Adipocyte (in vitro differentiated cells): Measurements from ENCODE around the gene HKDC1.
"Not testable (repeated sequence)": the region's sequence is repeated elsewhere in the genome, so short reads cannot be mapped to it uniquely, and the experiment has no call there.

ENCODE experiments used
- DNase-seq: peaks from one replicate; pipeline ENCODE4 v3.0.0-alpha.2; 2015; ENCODE audit warnings: low read depth
- H3K27me3 ChIP-seq: replicated peaks from 2 replicates; pipeline ENCODE4 v1.7.0; 2013; ENCODE audit warnings: mild to moderate bottlenecking, low read length, moderate library complexity; ENCODE audit not compliant: control insufficient read depth, insufficient read depth
- H3K36me3 ChIP-seq: 2 replicates; pipeline ENCODE4 v1.7.0; 2013; ENCODE audit warnings: low read length, mild to moderate bottlenecking, moderate library complexity; ENCODE audit not compliant: control insufficient read depth, insufficient read depth, severe bottlenecking
- H3K4me1 ChIP-seq: 2 replicates; pipeline ENCODE4 v1.7.0; 2013; ENCODE audit warnings: mild to moderate bottlenecking, low read length, moderate library complexity; ENCODE audit not compliant: control insufficient read depth, insufficient read depth
- H3K4me3 ChIP-seq: 2 replicates; pipeline ENCODE4 v1.7.0; 2013; ENCODE audit warnings: mild to moderate bottlenecking, low read length, moderate library complexity
- H3K9ac ChIP-seq: 2 replicates; pipeline ENCODE4 v1.7.0; 2013; ENCODE audit warnings: mild to moderate bottlenecking, low read length, moderate library complexity
- H3K9me3 ChIP-seq: 2 replicates; pipeline ENCODE4 v1.7.0; 2013; ENCODE audit warnings: mild to moderate bottlenecking, low read length, moderate library complexity; ENCODE audit not compliant: control insufficient read depth

The HKDC1 gene

GRCh38 chr10:69287181-69287580 is 67.0 kb downstream of the HKDC1 start:
- no peak overlapping the region for H3K9ac ChIP-seq
- no peaks in the 10 kb centered on the region for H3K9me3 ChIP-seq
- H3K4me3 ChIP-seq = no peak overlapping the region
- H3K36me3 ChIP-seq = no peaks in the 10 kb centered on the region
- no peak for DNase-seq
- H3K27me3 ChIP-seq = peaks cover 4% of the 10 kb centered on the region
- H3K4me1 ChIP-seq = no peaks in the 10 kb centered on the region

- Histone ChIP-seq H3K4me3 (no peak overlapping the region), H3K27me3 (peaks cover 3% of the 10 kb centered on the region), H3K9me3 (no peaks in the 10 kb centered on the region)
Observed at GRCh38 chr10:69290993-69291392, 70.9 kb downstream of the HKDC1 start.

GRCh38 chr10:69292459-69292858 is 72.3 kb downstream of the HKDC1 start:
- Histone ChIP-seq H3K36me3 (no peaks in the 10 kb centered on the region), H3K9me3 (no peaks in the 10 kb centered on the region), H3K9ac (no peak overlapping the region), H3K4me3 (no peak overlapping the region), H3K4me1 (peaks cover 8% of the 10 kb centered on the region), H3K27me3 (peaks cover 3% of the 10 kb centered on the region)
- no peak for DNase-seq

More at GRCh38 chr10:69290993-69291392, 70.9 kb downstream of the HKDC1 start:
- Histone ChIP-seq H3K36me3 (no peaks in the 10 kb centered on the region), H3K9ac (no peak overlapping the region), H3K4me1 (peaks cover 8% of the 10 kb centered on the region)
- DNase-seq = no peak

GRCh38 chr10:69295027-69295636 is 75.0 kb downstream of the HKDC1 start:
- H3K9ac ChIP-seq = no peak overlapping the region
- DNase-seq = no peak
- H3K27me3 ChIP-seq = peaks cover 3% of the 10 kb centered on the region
- no peak overlapping the region for H3K4me3 ChIP-seq
- peaks cover 8% of the 10 kb centered on the region for H3K4me1 ChIP-seq
- no peaks in the 10 kb centered on the region for H3K36me3 ChIP-seq
- H3K9me3 ChIP-seq = no peaks in the 10 kb centered on the region

GRCh38 chr10:69303632-69304051 is 83.5 kb downstream of the HKDC1 start:
- Histone ChIP-seq H3K9ac (no peak overlapping the region), H3K9me3 (no peaks in the 10 kb centered on the region), H3K4me1 (no peaks in the 10 kb centered on the region), H3K4me3 (no peak overlapping the region), H3K36me3 (no peaks in the 10 kb centered on the region), H3K27me3 (no peaks in the 10 kb centered on the region)
- no peak for DNase-seq

- no peaks in the 10 kb centered on the region for H3K27me3 ChIP-seq
- no peak overlapping the region for H3K4me3 ChIP-seq
- H3K4me1 ChIP-seq = no peaks in the 10 kb centered on the region
- H3K36me3 ChIP-seq = no peaks in the 10 kb centered on the region
- no peak overlapping the region for H3K9ac ChIP-seq
- DNase-seq = no peak
- H3K9me3 ChIP-seq = no peaks in the 10 kb centered on the region
Observed at GRCh38 chr10:69306421-69306820, 86.3 kb downstream of the HKDC1 start.

- Histone ChIP-seq H3K4me1 (no peaks in the 10 kb centered on the region), H3K4me3 (no peak overlapping the region), H3K36me3 (no peaks in the 10 kb centered on the region), H3K9me3 (no peaks in the 10 kb centered on the region), H3K9ac (no peak overlapping the region), H3K27me3 (no peaks in the 10 kb centered on the region)
- no peak for DNase-seq
Observed at GRCh38 chr10:69307434-69307833, 87.3 kb downstream of the HKDC1 start.

- not testable (repeated sequence) for H3K36me3 ChIP-seq, H3K9ac ChIP-seq, H3K9me3 ChIP-seq, H3K4me1 ChIP-seq, DNase-seq, H3K27me3 ChIP-seq, H3K4me3 ChIP-seq
Observed at GRCh38 chr10:69308304-69308703, 88.2 kb downstream of the HKDC1 start.

GRCh38 chr10:69311309-69311708 is 91.2 kb downstream of the HKDC1 start:
- H3K4me3 ChIP-seq = no peak overlapping the region
- H3K9ac ChIP-seq = no peak overlapping the region
- no peaks in the 10 kb centered on the region for H3K36me3 ChIP-seq
- H3K27me3 ChIP-seq = no peaks in the 10 kb centered on the region
- H3K4me1 ChIP-seq = peaks cover 9% of the 10 kb centered on the region
- no peak for DNase-seq
- H3K9me3 ChIP-seq = no peaks in the 10 kb centered on the region

GRCh38 chr10:69312528-69312927 is 92.4 kb downstream of the HKDC1 start:
- H3K27me3 ChIP-seq = no peaks in the 10 kb centered on the region
- DNase-seq = no peak
- no peak overlapping the region for H3K4me3 ChIP-seq
- H3K36me3 ChIP-seq = no peaks in the 10 kb centered on the region
- H3K9me3 ChIP-seq = no peaks in the 10 kb centered on the region
- no peak overlapping the region for H3K9ac ChIP-seq
- H3K4me1 ChIP-seq = peaks cover 21% of the 10 kb centered on the region

GRCh38 chr10:69315100-69315542 is 95.0 kb downstream of the HKDC1 start:
- no peak overlapping the region for H3K4me3 ChIP-seq
- H3K9me3 ChIP-seq = no peaks in the 10 kb centered on the region
- H3K27me3 ChIP-seq = no peaks in the 10 kb centered on the region
- DNase-seq = no peak
- H3K9ac ChIP-seq = no peak overlapping the region
- no peaks in the 10 kb centered on the region for H3K36me3 ChIP-seq
- peaks cover 32% of the 10 kb centered on the region for H3K4me1 ChIP-seq
